Measurements from ENCODE around the gene NLRP10. TPM values are rescaled to one million over a fixed set of nuclear protein-coding genes. Genes with fewer than 3 reads are reported as not detected.

Gene NLRP10
- total RNA-seq, 4 donors from 2014 or later: 56.7 to 115 (median 73.6) TPM

GRCh38 chr11:7924536-7924935 is 40.7 kb downstream of the NLRP10 start:
- no peak overlapping the region for H3K4me3 ChIP-seq (ENCODE audit: low read depth, poor library complexity, severe bottlenecking)
- intact Hi-C loops (cut with DNase I; ENCODE audit: low total_unique reads): no loop called here
- TF ChIP-seq POLR2A (IDR thresholded peaks at IDR 0.05): no peak
- TF ChIP-seq CTCF (IDR thresholded peaks at IDR 0.05): no peak
- WGBS, 2 donors: 92 to 95% methylated on average over 2 of the region's 2 CpGs
- DNase-seq (ENCODE audit: low spot score in 2 of 2): no peak

GRCh38 chr11:7918141-7918540 is 47.1 kb downstream of the NLRP10 start:
- TF ChIP-seq CTCF (IDR thresholded peaks at IDR 0.05): no peak
- no peak for TF ChIP-seq POLR2A (IDR thresholded peaks at IDR 0.05)
- WGBS, 2 donors: 57 to 65% methylated on average over 2 of the region's 2 CpGs
- no peak for DNase-seq (ENCODE audit: low spot score in 2 of 2)
- intact Hi-C loops (cut with DNase I; ENCODE audit: low total_unique reads): no loop called here
- no peak overlapping the region for H3K4me3 ChIP-seq (ENCODE audit: low read depth, poor library complexity, severe bottlenecking)

Other genes with a start within 250 kb of the NLRP10 start
- 1 to 10 TPM; 2.5 to 4.0 (median 3.0) TPM for gene OR5P2, start 168.5 kb downstream of the NLRP10 start, total RNA-seq
- gene OR5P3, start 134.6 kb downstream of the NLRP10 start, total RNA-seq: 1 to 10 TPM; 2.7 to 6.7 (median 5.0) TPM
- gene OR10A6, start 34.2 kb downstream of the NLRP10 start, total RNA-seq: under 1 TPM in 3 of 4 donors, not detected in 1; 0.08 to 0.21 (median 0.17) TPM
- 1 to 10 TPM in 1 of 4 donors, under 1 TPM in 1, not detected in 2; 0.34 to 2.7 TPM for gene OR10A3, start 23.7 kb downstream of the NLRP10 start, total RNA-seq
- gene EIF3F, start 21.9 kb upstream of the NLRP10 start, total RNA-seq: 100 to 1,000 TPM; 316 to 432 (median 384) TPM
- gene TUB, start 115.8 kb upstream of the NLRP10 start, total RNA-seq: 1 to 10 TPM; 1.2 to 4.8 (median 2.5) TPM
- gene RIC3, start 203.6 kb upstream of the NLRP10 start, total RNA-seq: 10 to 100 TPM; 13.7 to 39.3 (median 18.3) TPM